GM21381 (cell line): ENCODE measurements around the gene SLIT3.

Experiments
- ATAC-seq: cut with Tn5 transposase; IDR thresholded peaks from one replicate; pipeline ENCODE4 v1.9.1; 2021; ENCODE audit warnings: mild to moderate bottlenecking, moderate library complexity; ENCODE audit not compliant: unreplicated experiment

Gene SLIT3

DNA sequence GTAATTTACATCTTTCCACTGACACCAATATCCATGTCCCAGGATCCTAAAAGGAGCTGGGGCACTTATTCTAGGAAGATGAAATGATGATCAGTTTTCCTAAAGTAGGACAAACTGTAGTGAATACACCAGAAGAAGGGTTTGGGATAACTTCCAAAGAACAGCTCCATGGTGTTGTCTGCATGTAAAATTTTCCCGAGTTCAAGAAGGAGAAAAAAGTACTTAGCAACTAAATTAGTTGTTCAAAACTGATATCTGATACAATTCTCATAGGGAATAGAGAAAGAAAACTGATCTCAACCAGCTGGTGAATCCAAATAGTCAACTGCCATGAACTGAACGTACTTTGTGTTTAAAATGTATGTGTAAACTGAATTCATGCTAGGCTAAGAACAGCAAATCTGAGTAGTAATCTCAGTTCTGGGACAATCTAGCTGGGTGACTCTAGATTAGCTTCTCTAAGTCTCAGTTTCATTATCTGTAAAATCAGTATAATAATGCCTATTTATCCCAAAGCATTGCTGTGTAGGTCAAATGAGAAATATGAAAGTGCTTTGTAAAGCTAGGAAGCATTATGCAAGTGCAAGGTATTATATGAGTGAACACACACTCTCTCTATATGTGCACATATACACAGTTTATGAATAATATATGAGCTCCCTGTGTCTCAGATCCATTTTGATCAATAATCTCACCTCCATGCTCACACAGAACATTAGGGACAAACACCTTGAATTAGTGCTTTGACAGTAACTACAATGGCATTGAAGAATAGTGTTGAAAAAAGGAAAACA, 357.7 kb downstream of the SLIT3 start:
- no peak for ATAC-seq

DNA sequence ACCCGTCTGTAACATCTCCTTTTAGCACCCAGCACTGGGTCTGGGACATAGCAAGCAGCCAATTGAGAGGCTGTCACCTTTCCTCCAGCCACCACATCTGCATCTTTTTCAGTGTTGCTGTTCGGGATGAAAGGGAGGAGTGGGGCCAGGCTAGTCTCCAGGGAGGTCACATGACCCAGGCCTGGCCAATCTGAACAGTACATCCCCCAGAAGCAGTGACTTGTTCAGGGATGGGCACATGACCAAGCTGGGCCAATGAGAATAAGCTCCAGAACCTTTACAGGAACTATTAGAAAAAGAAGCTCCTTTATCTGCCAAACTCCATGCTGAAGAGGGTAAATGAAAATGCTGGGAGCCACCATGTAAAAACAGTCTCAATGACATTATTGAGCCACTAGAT, 359.0 kb downstream of the SLIT3 start:
- no peak for ATAC-seq

DNA sequence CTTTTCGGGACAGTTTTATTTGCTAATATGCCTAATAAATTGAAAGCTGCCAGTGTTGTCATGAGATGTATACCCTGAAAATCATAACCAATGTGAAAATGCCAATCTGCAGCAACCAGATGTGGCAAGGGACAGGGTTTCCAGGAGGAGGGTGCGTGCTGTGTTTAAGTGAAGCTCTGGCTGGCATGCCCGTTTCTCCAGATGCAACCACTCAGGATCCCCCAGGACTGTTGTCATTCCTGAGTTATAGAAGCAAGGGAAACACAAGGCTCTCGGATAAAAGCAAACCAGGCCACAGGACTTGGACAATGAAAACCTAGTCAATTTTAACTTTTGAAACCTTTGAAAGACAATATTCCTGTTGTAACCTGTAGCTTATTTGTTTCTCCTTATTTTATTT, 360.2 kb downstream of the SLIT3 start:
- ATAC-seq: no peak

DNA sequence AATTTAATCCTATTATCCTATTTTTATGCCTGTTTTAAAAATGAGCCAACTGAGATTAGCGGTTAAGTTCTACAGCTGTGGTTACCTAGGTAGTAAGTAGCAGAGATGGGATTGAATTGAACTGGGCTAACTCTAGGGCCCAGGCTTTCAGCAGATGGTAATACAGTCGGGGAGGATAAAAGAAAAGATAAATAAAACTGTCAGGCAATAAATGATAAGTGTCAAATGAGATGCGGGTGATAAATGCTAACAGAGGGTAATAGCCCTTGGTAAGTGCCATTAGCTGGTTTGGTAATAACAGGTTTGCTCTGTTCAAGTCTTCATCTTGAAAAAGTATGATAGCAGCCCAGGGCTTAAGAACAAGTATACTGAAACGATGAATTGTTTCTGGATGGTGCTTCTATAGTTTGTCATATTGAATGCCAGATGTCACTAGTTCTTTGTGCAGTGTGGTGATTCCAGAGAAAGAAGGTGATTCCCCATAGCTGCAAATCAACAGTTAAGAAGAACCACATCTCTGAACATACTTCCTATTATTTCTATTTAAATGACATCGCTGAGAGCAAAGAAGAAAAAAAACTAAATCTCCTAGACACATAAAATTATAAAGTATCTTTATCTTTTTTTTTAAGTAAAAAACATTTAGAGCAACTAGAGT, 360.9 kb downstream of the SLIT3 start:
- no peak for ATAC-seq

DNA sequence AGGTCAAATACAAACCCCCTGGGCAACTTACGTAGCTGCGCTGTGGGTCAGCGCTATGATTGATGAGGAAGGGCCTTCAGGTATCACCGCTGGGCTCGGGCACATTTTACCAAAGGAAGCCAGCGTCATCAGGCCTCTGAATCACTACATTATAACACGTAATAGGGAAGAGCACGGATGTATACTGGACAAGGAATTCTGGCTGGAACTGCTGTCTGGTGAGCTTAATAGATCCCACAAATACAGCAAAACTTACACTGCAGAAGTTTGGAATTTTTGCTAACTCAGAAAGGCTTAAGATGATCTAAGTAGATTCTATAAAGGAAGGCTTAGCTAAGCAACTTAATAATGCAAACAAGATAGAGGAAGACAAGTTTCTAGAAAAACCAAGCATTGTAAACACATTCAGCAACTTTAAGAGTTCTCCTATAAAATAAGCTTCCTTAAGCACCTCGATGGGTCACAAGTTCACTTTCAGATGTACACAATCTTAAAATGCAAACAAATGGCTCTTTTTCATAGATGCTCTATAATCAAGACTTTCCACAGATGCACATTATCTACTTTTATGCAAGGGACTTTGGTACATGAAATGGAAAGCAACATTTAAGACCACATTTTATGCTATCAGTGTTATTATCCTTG, 361.7 kb downstream of the SLIT3 start:
- no peak for ATAC-seq

DNA sequence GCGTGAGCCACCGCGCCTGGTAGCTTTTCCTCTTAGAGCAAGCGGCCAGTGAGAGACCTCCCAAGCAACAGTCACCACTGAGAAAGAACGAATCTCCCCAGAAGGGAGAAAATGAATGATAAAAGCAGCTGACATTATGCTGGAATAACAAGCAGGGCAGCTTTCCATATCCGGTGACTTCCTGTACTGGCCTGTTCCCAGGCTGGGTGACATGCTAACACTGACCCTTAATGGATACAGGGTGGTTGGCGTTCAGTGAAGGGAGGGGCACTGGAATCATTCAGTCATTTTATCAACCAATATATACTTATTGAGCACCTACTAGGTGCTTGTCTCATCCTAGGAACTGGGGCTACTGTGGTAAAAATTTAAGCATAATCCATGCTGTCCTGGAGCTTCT, 364.4 kb downstream of the SLIT3 start:
- no peak for ATAC-seq

DNA sequence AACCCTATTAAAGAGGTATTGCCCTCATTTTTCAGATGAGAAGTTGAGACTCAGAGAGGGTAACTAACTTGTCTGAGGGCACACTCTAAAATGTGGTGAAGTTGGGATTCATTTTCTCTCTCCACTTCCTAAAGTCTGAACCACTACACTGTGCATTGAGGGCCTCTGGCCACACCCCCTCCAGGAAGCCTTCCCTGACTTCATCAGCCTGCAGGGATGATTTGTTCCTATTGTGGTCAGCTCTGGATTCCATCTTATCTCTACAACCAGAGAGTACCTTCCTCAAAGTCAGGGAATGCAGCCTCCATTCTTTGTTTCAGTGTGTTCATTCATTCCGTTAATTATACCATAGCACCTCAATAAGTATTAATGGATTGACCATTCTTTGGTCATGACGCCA, 365.8 kb downstream of the SLIT3 start:
- ATAC-seq: no peak

DNA sequence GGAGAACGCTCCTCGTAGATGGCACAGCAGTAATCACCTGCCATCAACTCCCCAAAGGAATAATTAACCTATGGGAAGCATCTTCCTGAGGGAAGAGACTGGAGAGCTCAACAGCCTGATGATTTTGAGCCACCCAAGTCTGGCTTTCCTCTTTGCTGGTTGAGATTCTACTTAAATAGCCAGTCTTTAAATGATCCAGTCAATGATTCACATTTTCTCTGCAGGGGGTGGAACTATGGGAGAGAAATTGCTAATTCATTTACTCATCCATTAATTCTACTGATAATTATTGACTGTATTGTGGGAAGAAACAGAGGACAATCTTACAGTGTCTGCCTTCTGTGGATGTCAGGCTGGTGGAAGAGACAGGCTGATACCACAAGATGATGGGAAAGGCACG, 366.8 kb downstream of the SLIT3 start:
- ATAC-seq: no peak

DNA sequence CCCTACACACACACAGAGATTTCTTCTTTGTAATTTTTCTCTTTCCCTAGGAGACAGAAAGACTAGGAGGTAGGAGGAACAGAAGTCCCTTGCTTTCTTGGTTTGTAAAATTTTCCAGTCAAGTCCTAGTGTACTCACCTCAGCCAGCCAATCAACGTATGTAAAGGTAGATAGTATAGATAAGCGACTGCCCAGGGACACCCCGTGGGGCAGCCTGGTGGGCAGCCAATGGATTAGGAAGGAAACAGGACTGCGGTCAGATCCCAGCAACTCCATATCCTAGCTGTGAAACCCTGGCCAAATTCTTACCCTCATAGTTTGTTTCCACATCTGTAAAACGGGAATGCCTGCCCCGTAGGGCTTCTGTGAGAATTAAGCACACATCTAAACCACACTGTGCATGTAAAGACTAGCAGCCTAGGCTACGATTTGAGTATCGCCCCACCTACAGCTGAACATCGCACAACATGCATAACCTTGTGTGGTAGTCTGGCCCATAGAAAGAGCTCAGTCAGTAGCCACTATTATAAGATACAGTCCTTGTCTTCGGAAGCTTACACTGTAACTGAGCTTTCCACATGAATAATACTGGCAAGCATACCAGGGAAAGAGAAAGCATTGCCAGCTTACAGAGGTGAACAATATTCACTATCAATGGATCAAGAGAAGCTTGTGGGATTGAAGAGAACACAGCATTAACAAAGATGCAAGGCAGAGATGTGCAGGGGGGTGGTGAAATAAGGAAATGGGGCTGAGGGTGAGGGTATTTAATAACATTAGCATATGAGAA, 368.3 kb downstream of the SLIT3 start:
- no peak for ATAC-seq

DNA sequence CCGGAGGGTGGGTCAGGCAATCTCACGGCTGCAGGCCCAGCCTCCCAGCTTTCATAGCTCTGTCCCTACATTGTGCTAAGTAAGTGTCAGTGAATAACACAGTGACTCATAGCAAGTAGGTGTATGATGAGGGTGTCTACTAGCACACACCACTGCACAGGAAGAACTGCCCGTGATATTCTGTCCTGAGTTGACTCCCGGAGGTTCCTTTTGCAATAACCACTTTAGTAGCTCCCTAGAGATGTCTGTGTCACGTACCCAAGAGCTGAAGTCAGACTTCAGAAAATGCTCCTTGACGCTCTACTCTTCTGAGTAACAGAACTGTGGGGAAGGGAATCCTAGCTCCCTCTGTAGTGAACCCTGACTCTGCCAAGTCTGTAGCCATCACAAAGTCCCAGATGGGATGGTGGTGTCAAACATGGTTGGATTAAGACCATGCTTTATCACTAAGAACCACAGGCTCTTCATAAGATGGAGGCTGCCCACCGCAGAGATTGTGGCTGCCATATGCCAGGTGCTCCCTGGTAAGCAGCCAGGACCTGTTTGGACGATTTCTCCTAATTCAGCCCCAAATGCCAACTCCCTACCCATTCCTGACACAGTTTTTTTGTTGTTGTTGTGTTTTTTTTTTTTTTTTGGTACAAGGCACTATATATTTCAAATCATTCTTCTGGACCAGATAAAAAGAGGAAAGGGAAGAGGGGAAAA, 369.1 kb downstream of the SLIT3 start:
- no peak for ATAC-seq

DNA sequence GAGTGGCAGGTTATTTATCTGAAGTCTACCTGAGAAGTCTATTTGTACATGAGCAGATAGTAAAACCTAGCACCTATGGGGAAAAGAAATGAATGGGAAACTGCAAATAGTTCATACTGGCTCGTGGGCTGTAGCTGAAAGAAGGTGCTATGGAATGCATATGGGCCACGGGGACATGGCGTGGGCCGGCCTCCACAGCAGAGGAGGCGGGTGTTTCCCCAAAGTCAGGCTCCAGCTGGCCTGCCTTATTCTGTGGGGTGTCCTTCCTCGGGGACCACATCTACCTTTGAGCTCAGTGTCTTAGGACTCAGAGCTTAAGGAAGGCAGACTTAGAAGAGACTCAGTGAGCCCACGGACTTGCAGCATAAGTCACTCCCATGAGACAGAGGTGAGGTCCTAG, 371.3 kb downstream of the SLIT3 start:
- no peak for ATAC-seq

DNA sequence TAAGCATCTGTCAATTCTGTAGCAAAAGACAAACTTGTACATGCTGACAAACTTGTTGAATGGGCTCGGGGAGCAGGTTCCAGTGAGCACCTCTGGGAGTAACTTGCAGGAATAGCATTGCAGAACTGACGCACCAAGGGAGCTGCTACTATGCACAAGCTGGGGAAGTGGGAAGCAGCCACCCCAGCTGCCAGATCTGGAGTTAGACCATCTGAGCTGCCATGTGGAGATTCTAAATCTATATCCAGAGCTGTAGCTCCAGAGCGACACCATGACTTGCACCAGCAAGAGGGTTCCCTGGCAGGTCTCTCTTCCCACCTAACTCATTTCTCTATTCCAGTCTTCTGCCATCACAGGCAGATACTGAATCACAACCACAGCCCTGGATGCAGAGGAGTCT, 375.8 kb downstream of the SLIT3 start:
- no peak for ATAC-seq

DNA sequence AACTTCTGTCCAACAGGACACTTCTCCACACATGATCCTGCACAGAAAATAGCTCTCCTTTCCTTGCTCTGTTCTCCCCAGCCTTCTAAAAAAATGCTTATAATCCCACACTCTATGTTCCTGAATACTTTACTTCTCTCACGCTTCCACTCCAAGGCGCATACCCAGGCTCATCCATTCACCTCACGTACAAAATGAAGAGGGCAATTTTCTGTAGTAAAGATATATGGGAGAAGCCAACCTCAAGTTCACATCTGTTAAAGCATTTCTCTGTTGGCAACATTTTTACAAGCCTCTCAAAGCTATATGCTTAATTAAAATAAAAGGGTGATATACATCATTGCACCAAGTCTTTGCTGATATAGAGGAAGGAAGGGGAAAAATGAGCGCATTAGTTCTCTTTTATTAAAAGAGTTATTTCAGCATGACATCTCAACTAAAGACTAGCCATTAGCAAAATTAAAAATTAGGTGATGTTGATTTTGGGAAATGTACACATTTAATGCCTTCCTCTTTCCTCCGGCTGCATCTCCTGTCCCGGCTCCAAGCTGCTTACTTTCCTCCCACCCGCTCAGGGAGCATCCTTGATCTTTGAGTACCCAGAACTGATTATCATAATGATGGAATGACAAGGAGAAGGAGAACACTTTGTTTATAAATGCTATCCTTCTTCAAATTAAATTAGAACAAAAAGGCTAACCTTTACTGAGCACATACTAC, 379.6 kb downstream of the SLIT3 start:
- ATAC-seq: no peak

DNA sequence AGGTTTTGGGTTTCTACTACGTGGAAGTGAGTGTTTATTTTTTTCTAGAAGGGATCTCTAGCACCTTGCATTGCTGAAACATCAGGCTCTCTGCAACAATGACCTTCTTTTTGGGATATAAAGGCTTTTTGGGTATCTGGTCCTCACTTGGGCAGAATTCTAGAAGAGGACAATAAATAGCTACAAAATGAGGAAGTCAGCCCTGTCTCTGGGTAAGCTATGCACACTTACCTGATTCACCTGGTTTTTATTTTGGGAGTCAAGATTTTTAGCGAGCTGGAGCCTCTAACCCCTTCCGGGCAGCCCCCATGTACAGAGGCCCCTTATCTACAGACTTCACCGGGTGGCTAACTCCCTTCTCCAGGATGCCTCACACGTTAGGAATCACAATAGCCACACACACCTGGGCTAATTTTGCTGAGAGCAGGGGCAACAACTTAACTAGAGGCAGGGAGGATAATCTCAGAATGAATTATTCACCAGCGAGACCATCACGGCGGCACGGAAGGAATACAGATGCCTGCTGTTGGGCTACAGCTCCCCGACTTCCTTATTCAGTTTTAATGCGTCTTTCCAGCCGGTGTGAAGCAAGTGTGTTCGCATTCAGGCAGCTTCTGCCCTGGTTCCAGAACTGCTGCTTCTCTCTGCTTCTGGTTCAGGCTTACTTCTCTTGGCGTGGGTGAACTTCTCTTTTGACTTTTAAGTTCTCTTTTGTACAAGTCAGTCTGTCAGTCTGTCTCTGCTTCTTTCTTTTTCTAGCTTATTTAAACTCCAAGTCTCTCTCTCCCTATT, 380.7 kb downstream of the SLIT3 start:
- ATAC-seq: no peak

DNA sequence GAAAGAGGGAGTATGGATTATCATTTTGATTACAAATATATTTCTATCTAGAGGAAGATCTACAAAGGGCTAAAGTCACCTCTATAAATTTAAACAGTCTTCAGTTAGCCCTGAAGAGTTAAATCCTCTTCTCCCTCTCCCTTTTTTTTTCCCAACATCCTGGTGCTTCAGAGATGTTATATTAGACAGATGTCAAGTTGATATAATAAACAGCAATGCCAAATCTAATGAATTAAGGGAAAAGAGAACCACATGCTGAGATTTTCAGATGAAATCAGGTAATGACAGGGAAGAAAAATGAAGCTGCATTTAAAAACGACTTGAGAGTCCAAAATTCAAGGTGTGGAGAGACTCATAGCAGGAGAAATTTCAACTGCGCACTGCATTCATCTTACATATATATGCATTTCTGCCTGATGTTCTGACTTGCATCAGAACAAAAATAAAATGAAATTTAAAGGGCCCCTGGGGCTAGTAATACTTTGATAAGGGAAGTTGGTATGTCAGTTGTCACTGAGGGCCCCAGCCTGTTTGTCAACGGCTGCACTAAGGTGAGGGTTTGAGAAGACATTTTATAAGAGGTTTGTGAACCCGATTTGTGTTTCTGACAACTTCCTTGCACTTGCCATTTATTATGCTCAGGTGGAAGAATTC, 382.9 kb downstream of the SLIT3 start:
- ATAC-seq: no peak

DNA sequence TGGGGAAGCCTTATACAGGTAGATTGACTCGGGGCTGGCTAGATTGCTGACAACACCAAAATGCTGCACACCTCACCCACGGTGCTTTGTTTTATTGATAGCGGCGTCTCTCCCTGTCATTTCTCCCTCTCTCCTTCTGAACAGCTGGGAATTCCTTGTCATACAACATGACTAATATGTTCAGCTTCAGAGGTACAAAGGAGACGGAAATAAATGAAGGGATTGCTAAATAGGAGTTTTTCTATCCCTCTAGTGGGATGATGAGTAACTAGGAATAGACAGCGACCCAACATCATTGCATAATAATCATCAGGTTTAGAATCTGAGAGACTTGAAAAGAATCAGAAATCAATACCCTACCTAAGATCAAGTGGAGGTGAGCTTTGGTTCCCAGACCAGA, 384.1 kb downstream of the SLIT3 start:
- no peak for ATAC-seq

DNA sequence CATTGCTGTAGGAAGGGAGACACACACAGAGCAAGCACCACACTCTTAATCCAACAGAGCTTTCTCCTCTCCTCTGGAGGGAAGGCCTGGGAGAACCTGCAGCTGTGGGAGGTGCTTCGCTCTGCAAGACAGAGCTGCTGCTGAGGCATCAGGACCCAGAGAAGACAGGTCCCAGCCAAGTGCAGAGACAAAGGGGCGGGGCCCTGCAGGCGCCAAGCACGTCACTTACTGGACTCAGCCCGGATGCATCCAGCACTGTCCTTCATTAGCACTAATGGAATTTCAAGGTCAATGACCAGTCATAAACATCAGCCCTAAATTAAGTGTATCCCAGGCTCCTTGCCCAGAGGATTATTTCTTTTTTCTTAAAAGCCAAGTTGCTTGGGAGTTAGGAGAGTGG, 384.7 kb downstream of the SLIT3 start:
- no peak for ATAC-seq

DNA sequence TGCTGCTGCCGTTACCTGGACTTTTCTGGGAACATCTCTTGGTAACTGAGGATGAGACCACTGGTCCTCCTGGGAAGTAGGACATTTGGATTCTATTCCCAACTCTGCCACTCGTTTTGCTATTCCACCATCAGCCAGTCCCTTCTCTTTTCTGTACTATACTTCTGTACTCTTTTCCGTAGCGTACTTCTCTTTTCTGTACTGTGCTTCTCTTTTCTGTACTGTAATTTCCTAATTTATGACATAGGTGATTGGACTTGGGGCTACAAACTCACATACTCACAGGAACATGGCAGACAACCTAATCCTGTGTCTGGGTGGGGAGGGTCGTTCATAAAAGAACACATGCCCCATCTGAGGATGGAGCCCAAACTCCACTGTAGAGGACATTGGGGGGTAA, 386.4 kb downstream of the SLIT3 start:
- no peak for ATAC-seq

DNA sequence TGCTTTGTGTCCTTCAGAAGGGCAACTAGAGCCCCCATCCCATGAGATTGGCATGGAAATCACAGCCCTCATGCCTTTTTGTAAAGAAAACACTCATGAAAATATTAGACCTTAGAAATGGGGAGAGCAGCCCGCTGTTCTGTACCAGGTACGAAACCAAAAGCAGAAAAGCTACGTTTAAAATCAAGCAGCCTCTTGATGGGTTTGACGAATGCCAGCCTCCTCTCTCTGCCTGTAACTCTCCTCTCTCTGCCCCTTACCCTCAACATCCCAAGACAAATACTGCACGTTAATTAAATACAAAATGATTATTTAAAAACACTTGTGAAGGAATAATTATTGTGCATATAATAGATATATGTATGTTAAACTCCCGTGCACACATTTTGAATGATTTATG, 390.1 kb downstream of the SLIT3 start:
- no peak for ATAC-seq
